Measurements from ENCODE around the gene HTR3B. TPM values are rescaled to one million over a fixed set of nuclear protein-coding genes. Genes with fewer than 3 reads are reported as not detected.

The HTR3B gene
- total RNA-seq, 1 donor: not detected

DNA sequence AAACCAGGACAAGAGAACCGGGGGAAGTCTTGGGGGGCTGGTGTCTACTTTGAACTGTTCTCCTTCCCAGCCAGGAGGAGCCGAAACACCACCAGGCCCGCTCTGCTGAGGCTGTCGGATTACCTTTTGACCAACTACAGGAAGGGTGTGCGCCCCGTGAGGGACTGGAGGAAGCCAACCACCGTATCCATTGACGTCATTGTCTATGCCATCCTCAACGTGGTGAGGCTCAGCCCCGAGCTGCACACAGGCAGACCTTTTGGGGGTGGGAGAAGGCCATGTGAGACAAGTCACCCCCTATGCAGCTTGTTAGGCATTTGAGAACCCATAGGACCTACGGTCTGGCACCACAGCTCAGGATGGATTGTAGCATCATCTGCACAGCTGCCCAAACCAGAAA lies 73.1 kb downstream of the HTR3B start:
- H4K20me1 ChIP-seq (ENCODE audit: insufficient read depth, low read length): no peaks in the 10 kb centered on the region
- H3K9me3 ChIP-seq (ENCODE audit: low read depth, low read length): no peaks in the 10 kb centered on the region
- DNase-seq (ENCODE audit: insufficient read length, low spot score, missing footprints): no peak
- no peak overlapping the region for H3K4me3 ChIP-seq (ENCODE audit: insufficient read depth, low read length)
- H3K79me2 ChIP-seq (ENCODE audit: insufficient read depth, low read length): no peaks in the 10 kb centered on the region
- no peak overlapping the region for H3K4me2 ChIP-seq (ENCODE audit: insufficient read depth, low read length)
- no peak overlapping the region for H3K27ac ChIP-seq (ENCODE audit: low read depth, low read length)
- no peaks in the 10 kb centered on the region for H3K4me1 ChIP-seq (ENCODE audit: insufficient read depth, low read length)
- TF ChIP-seq, protein P1, sequence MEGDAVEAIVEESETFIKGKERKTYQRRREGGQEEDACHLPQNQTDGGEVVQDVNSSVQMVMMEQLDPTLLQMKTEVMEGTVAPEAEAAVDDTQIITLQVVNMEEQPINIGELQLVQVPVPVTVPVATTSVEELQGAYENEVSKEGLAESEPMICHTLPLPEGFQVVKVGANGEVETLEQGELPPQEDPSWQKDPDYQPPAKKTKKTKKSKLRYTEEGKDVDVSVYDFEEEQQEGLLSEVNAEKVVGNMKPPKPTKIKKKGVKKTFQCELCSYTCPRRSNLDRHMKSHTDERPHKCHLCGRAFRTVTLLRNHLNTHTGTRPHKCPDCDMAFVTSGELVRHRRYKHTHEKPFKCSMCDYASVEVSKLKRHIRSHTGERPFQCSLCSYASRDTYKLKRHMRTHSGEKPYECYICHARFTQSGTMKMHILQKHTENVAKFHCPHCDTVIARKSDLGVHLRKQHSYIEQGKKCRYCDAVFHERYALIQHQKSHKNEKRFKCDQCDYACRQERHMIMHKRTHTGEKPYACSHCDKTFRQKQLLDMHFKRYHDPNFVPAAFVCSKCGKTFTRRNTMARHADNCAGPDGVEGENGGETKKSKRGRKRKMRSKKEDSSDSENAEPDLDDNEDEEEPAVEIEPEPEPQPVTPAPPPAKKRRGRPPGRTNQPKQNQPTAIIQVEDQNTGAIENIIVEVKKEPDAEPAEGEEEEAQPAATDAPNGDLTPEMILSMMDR (IDR thresholded peaks at IDR 0.05; ENCODE audit: extremely low read depth, low read depth, low read length): no peak
- no peak overlapping the region for H2AFZ ChIP-seq (ENCODE audit: low read length)
- no peaks in the 10 kb centered on the region for H3K36me3 ChIP-seq (ENCODE audit: insufficient read depth, low read length)
- no peaks in the 10 kb centered on the region for H3K27me3 ChIP-seq (ENCODE audit: insufficient read depth, low read length)

DNA sequence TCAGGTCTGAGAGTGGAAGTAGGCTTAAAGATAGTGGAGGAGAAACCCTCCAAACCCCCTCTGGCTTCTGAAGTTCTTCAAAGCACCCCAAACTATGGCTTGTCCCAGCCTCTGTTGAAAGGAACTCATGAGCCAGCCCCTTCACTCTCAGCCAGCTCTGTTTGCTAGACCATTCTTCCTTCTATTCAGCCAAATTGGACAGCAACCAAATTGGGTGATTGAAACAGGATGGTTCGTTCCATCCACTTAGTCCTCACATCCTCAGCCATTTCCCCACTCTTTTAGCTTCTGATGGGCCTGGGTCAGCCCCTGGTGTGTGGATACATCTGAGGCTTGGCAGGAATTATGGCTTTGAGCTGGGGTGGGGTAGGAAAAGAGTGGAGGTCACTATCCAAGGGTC lies 74.8 kb downstream of the HTR3B start:
- no peak overlapping the region for H2AFZ ChIP-seq (ENCODE audit: low read length)
- no peaks in the 10 kb centered on the region for H3K36me3 ChIP-seq (ENCODE audit: insufficient read depth, low read length)
- no peaks in the 10 kb centered on the region for H3K79me2 ChIP-seq (ENCODE audit: insufficient read depth, low read length)
- H3K4me1 ChIP-seq (ENCODE audit: insufficient read depth, low read length): no peaks in the 10 kb centered on the region
- H3K27me3 ChIP-seq (ENCODE audit: insufficient read depth, low read length): no peaks in the 10 kb centered on the region
- no peak overlapping the region for H3K4me3 ChIP-seq (ENCODE audit: insufficient read depth, low read length)
- no peak for DNase-seq (ENCODE audit: insufficient read length, low spot score, missing footprints)
- H3K9me3 ChIP-seq (ENCODE audit: low read depth, low read length): no peaks in the 10 kb centered on the region
- no peak overlapping the region for H3K27ac ChIP-seq (ENCODE audit: low read depth, low read length)
- no peaks in the 10 kb centered on the region for H4K20me1 ChIP-seq (ENCODE audit: insufficient read depth, low read length)
- H3K4me2 ChIP-seq (ENCODE audit: insufficient read depth, low read length): no peak overlapping the region
- TF ChIP-seq, protein P1 (IDR thresholded peaks at IDR 0.05; ENCODE audit: extremely low read depth, low read depth, low read length): no peak

DNA sequence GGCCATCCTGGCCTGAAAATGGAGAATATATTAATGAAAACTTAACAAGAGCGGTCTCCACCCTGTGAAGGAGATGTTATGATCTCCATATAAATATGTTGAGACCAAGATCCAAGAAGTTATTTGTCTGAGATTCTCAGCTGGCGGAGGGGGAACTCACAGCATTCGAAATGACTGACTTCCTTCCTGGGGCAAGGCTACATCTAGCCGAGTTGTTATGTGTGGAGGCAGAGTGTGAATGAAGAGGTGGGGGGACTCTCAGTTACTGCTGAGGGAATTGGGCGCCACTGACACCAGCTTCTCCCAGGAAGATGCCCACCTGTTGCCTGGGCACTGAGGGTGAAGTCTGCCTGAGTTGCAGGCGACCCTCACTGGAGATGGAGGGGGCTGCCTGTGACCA lies 76.2 kb downstream of the HTR3B start:
- H3K4me2 ChIP-seq (ENCODE audit: insufficient read depth, low read length): no peak overlapping the region
- no peak overlapping the region for H3K4me3 ChIP-seq (ENCODE audit: insufficient read depth, low read length)
- H4K20me1 ChIP-seq (ENCODE audit: insufficient read depth, low read length): no peaks in the 10 kb centered on the region
- H3K79me2 ChIP-seq (ENCODE audit: insufficient read depth, low read length): no peaks in the 10 kb centered on the region
- H3K4me1 ChIP-seq (ENCODE audit: insufficient read depth, low read length): no peaks in the 10 kb centered on the region
- TF ChIP-seq, protein P1 (IDR thresholded peaks at IDR 0.05; ENCODE audit: extremely low read depth, low read depth, low read length): no peak
- no peaks in the 10 kb centered on the region for H3K9me3 ChIP-seq (ENCODE audit: low read depth, low read length)
- no peaks in the 10 kb centered on the region for H3K27me3 ChIP-seq (ENCODE audit: insufficient read depth, low read length)
- no peaks in the 10 kb centered on the region for H3K36me3 ChIP-seq (ENCODE audit: insufficient read depth, low read length)
- no peak overlapping the region for H3K27ac ChIP-seq (ENCODE audit: low read depth, low read length)
- no peak overlapping the region for H2AFZ ChIP-seq (ENCODE audit: low read length)
- DNase-seq (ENCODE audit: insufficient read length, low spot score, missing footprints): no peak

DNA sequence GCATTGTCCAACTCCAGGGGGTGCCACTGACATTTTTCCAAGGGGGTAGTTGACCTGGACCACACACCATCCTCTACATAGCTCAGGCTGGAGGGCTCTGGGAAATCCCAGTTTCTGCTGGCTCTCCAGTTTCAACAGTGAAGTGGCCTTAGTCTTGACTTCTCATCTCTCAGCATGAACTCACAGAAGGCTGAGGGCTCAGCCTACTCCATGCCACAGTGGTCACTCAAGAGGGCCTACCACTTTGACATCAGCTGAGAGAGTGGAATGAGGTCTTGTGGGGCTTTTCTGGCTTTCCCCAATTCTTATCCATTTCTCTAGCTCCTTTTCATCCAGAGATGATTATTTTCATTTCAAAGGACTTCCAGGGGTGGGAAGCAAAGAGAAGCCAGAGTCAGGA lies 77.7 kb downstream of the HTR3B start:
- no peaks in the 10 kb centered on the region for H3K9me3 ChIP-seq (ENCODE audit: low read depth, low read length)
- no peak overlapping the region for H3K27ac ChIP-seq (ENCODE audit: low read depth, low read length)
- no peak overlapping the region for H3K4me2 ChIP-seq (ENCODE audit: insufficient read depth, low read length)
- DNase-seq (ENCODE audit: insufficient read length, low spot score, missing footprints): no peak
- no peaks in the 10 kb centered on the region for H4K20me1 ChIP-seq (ENCODE audit: insufficient read depth, low read length)
- no peaks in the 10 kb centered on the region for H3K27me3 ChIP-seq (ENCODE audit: insufficient read depth, low read length)
- no peak overlapping the region for H2AFZ ChIP-seq (ENCODE audit: low read length)
- H3K36me3 ChIP-seq (ENCODE audit: insufficient read depth, low read length): no peaks in the 10 kb centered on the region
- no peaks in the 10 kb centered on the region for H3K4me1 ChIP-seq (ENCODE audit: insufficient read depth, low read length)
- TF ChIP-seq, protein P1 (IDR thresholded peaks at IDR 0.05; ENCODE audit: extremely low read depth, low read depth, low read length): no peak
- no peak overlapping the region for H3K4me3 ChIP-seq (ENCODE audit: insufficient read depth, low read length)
- no peaks in the 10 kb centered on the region for H3K79me2 ChIP-seq (ENCODE audit: insufficient read depth, low read length)

Measured in osteoblast (primary cell).